ENCODE measurements around the gene SNAPC4.

DNA sequence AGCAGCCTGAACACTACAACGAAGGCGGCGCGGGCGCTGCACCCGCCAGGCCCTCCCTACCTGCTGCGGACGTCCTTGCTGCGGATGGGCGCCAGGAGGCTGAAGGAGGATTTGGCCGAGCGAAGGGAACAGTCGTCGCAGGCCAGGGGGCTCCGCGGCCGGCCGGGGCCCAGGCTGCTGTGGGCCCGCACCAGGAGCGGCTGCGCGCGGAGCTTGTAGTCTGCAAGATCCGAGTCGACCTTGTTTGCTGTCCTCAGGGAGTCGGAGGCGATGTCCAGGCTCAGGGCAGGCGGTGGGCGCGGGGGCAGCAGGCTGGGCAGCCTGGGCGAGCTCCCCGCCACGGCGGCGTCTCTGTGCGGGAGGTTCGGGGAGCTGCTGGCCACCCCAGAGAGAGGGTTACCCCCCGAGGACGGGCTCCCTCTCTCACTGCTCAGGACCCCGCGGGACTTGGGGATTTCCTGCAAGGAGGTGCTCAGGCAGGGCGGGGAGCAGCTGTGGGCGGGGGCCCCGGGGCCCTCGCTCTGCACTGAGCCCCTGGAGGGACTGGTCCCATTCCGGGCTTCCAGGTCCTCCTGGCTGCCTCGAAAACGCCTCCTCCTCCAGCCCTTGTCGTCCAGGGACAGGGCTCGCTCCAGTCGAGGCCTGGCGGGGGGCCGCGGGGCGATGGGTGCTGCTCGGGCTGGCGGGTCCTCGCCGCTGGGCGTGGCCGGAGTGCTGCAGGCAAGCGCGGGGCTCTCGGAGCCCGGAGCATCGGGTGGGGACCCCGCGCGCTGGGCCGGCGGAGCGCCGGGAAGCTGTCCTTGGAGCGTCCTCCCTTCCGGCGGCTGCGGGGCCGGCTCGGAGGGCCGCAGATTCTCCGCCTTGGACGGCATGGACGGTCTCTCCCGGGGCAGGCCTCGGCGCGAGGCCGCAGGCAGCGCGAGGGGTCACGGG, 38.8 kb upstream of the SNAPC4 start:
- TF ChIP-seq, protein P1, sequence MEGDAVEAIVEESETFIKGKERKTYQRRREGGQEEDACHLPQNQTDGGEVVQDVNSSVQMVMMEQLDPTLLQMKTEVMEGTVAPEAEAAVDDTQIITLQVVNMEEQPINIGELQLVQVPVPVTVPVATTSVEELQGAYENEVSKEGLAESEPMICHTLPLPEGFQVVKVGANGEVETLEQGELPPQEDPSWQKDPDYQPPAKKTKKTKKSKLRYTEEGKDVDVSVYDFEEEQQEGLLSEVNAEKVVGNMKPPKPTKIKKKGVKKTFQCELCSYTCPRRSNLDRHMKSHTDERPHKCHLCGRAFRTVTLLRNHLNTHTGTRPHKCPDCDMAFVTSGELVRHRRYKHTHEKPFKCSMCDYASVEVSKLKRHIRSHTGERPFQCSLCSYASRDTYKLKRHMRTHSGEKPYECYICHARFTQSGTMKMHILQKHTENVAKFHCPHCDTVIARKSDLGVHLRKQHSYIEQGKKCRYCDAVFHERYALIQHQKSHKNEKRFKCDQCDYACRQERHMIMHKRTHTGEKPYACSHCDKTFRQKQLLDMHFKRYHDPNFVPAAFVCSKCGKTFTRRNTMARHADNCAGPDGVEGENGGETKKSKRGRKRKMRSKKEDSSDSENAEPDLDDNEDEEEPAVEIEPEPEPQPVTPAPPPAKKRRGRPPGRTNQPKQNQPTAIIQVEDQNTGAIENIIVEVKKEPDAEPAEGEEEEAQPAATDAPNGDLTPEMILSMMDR (IDR thresholded peaks at IDR 0.05; ENCODE audit: low read depth, low read length): no peak
- TF ChIP-seq POLR2A (IDR thresholded peaks at IDR 0.05; ENCODE audit: extremely low read depth, insufficient read length) (no peak), MYC (IDR thresholded peaks at IDR 0.05; ENCODE audit: low read depth, low read length) (no peak)
